WTC11 (cell line): ENCODE measurements around the gene C6orf118. TPM values are rescaled to one million over a fixed set of nuclear protein-coding genes. Genes with fewer than 3 reads are reported as not detected.

Experiments used
- ATAC-seq: fragments of 200-7000 bp; cut with Tn5 transposase; 2 replicates; pipeline ENCODE4 v1.10.0; 2021; ENCODE audit warnings: mild to moderate bottlenecking, moderate library complexity
- CTCF ChIA-PET: fragments of 300-600 bp; sonication (Branson Sonifier 250); formaldehyde crosslinking; loops from one replicate; lab custom pipeline; 2021; ENCODE audit warnings: antibody characterized with exemption; lab: Charles Lee
- POLR2A ChIA-PET: fragments of 350-600 bp; sonication (Branson Sonifier 250); formaldehyde crosslinking; loops from one replicate; lab custom pipeline; 2021; ENCODE audit warnings: antibody characterized with exemption; lab: Charles Lee
- DNase-seq: peaks from one replicate; pipeline ENCODE4 v3.0.0; 2021; ENCODE audit warnings: low spot score
- H3K27ac Mint-ChIP-seq: 2 replicates; pipeline ENCODE4 v1.8.0; 2021; ENCODE audit warnings: mixed read lengths
- H3K27me3 Mint-ChIP-seq: 2 replicates; pipeline ENCODE4 v1.8.0; 2021; ENCODE audit warnings: low read depth, mild to moderate bottlenecking, moderate library complexity, mixed read lengths
- H3K36me3 Mint-ChIP-seq: 2 replicates; pipeline ENCODE4 v1.8.0; 2021; ENCODE audit warnings: mixed read lengths
- H3K4me1 Mint-ChIP-seq: 2 replicates; pipeline ENCODE4 v1.8.0; 2022; ENCODE audit warnings: mixed read lengths
- H3K4me3 Mint-ChIP-seq: 2 replicates; pipeline ENCODE4 v1.8.0; 2021; ENCODE audit warnings: mild to moderate bottlenecking, moderate library complexity, mixed read lengths
- H3K9me3 Mint-ChIP-seq: 2 replicates; pipeline ENCODE4 v1.8.0; 2021; ENCODE audit warnings: mixed read lengths
- AFF4 ChIP-seq: sonication (generic); formaldehyde crosslinking; IDR thresholded peaks from 2 replicates; pipeline ENCODE4 v1.8.1; 2023; ENCODE audit warnings: mild to moderate bottlenecking, missing genetic modification reagents, borderline replicate concordance
- ATF3 ChIP-seq: sonication (generic); formaldehyde crosslinking; conservative IDR thresholded peaks from 2 replicates; pipeline ENCODE4 v1.8.1; 2022; ENCODE audit warnings: mild to moderate bottlenecking, missing genetic modification reagents
- CDX4 ChIP-seq: fragments of 250-450 bp; sonication (Bioruptor Pico); IDR thresholded peaks from 2 replicates; pipeline ENCODE4 v1.9.0; 2021; ENCODE audit warnings: moderate library complexity, mild to moderate bottlenecking, inconsistent platforms, borderline replicate concordance
- CREM ChIP-seq: sonication (generic); formaldehyde crosslinking; IDR thresholded peaks from 2 replicates; pipeline ENCODE4 v1.8.1; 2022; ENCODE audit warnings: mild to moderate bottlenecking, missing genetic modification reagents, moderate library complexity
- EMX1 ChIP-seq: fragments of 250-450 bp; sonication (Bioruptor Pico); IDR thresholded peaks from 2 replicates; pipeline ENCODE4 v1.8.0; 2021; ENCODE audit warnings: mild to moderate bottlenecking
- FOXJ3 ChIP-seq: sonication (generic); formaldehyde crosslinking; IDR thresholded peaks from 2 replicates; pipeline ENCODE4 v1.9.0; 2021; ENCODE audit warnings: missing genetic modification reagents, mild to moderate bottlenecking, borderline replicate concordance
- HMGXB4 ChIP-seq: sonication (generic); formaldehyde crosslinking; IDR thresholded peaks from 2 replicates; pipeline ENCODE4 v1.8.1; 2023; ENCODE audit warnings: mild to moderate bottlenecking, moderate library complexity, missing genetic modification reagents
- NR1H2 ChIP-seq: sonication (generic); formaldehyde crosslinking; IDR thresholded peaks from 2 replicates; pipeline ENCODE4 v1.9.0; 2021; ENCODE audit warnings: mild to moderate bottlenecking, moderate library complexity, missing genetic modification reagents
- NR2C2 ChIP-seq: sonication (generic); formaldehyde crosslinking; IDR thresholded peaks from 2 replicates; pipeline ENCODE4 v1.8.0; 2022; ENCODE audit warnings: mild to moderate bottlenecking, missing genetic modification reagents
- PRDM15 ChIP-seq: sonication (generic); formaldehyde crosslinking; IDR thresholded peaks from 2 replicates; pipeline ENCODE4 v1.8.0; 2022; ENCODE audit warnings: missing genetic modification reagents
- PREB ChIP-seq: sonication (generic); formaldehyde crosslinking; IDR thresholded peaks from 2 replicates; pipeline ENCODE4 v1.8.1; 2022; ENCODE audit warnings: mild to moderate bottlenecking, missing genetic modification reagents, moderate library complexity, borderline replicate concordance
- ZNF317 ChIP-seq: sonication (generic); formaldehyde crosslinking; IDR thresholded peaks from 2 replicates; pipeline ENCODE4 v1.8.1; 2023; ENCODE audit warnings: low read depth, mild to moderate bottlenecking, moderate library complexity, missing genetic modification reagents, borderline replicate concordance
- ZNF416 ChIP-seq: fragments of 250-450 bp; sonication (Bioruptor Pico); IDR thresholded peaks from 2 replicates; pipeline ENCODE4 v1.9.0; 2021; ENCODE audit warnings: mild to moderate bottlenecking, inconsistent platforms
- ZNF423 ChIP-seq: fragments of 250-450 bp; sonication (Bioruptor Pico); IDR thresholded peaks from 2 replicates; pipeline ENCODE4 v2.1.2; 2022; ENCODE audit warnings: mild to moderate bottlenecking, moderate library complexity
- total RNA-seq: library from RNA; stranded (reverse); gene quantifications from 3 replicates; pipeline ENCODE4 v1.2.3, GENCODE V29; 2021
- TF ChIP-seq, protein P1 (sequence below): sonication (generic); formaldehyde crosslinking; IDR thresholded peaks from 2 replicates; pipeline ENCODE4 v1.8.1; 2022; ENCODE audit warnings: low read depth, missing genetic modification reagents, borderline replicate concordance
- TF ChIP-seq, protein P2 (sequence below): sonication (generic); formaldehyde crosslinking; IDR thresholded peaks from 2 replicates; pipeline ENCODE4 v1.8.1; 2022; ENCODE audit warnings: missing genetic modification reagents, borderline replicate concordance
- TF ChIP-seq, protein P3 (sequence below): sonication (generic); formaldehyde crosslinking; IDR thresholded peaks from 2 replicates; pipeline ENCODE4 v1.8.0; 2023; ENCODE audit warnings: missing genetic modification reagents

The C6orf118 gene
- total RNA-seq, 1 experiment from 2014 or later = 0.22 TPM

DNA sequence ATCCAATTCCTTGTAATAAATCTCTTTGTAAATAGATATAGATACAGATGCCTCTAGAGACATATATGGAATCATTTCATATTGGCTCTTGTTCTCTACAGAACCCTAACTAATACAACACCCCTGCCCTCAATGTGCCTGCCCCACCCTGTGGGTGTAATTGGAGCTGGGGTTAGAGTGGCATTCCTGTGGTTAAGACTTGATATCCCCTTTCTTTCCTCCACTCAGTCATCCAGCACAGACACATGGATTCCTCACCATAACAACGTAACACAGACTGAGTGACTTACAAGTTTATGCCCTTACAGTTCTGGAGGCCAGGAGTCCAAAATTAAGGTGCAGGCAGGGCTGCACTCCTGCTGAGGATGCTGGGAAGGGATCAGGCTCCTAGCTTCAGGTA lies 42.8 kb downstream of the C6orf118 start (continued):
- no peak for TF ChIP-seq PRDM15 (CRISPR knock-in tag)
- TF ChIP-seq ZNF423 (CRISPR knock-in tag) = no peak
- TF ChIP-seq ZNF416 = no peak
- no peak for TF ChIP-seq CREM (CRISPR knock-in tag)
- TF ChIP-seq FOXJ3 (CRISPR knock-in tag) = no peak
- no peak for TF ChIP-seq ATF3 (CRISPR knock-in tag)

- TF ChIP-seq PREB (CRISPR knock-in tag) = no peak
- TF ChIP-seq EMX1 (CRISPR knock-in tag) = no peak
- no peak for TF ChIP-seq AFF4 (CRISPR knock-in tag)
- TF ChIP-seq, protein P1, sequence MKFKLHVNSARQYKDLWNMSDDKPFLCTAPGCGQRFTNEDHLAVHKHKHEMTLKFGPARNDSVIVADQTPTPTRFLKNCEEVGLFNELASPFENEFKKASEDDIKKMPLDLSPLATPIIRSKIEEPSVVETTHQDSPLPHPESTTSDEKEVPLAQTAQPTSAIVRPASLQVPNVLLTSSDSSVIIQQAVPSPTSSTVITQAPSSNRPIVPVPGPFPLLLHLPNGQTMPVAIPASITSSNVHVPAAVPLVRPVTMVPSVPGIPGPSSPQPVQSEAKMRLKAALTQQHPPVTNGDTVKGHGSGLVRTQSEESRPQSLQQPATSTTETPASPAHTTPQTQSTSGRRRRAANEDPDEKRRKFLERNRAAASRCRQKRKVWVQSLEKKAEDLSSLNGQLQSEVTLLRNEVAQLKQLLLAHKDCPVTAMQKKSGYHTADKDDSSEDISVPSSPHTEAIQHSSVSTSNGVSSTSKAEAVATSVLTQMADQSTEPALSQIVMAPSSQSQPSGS (CRISPR knock-in tag) = no peak
- TF ChIP-seq, protein P2, sequence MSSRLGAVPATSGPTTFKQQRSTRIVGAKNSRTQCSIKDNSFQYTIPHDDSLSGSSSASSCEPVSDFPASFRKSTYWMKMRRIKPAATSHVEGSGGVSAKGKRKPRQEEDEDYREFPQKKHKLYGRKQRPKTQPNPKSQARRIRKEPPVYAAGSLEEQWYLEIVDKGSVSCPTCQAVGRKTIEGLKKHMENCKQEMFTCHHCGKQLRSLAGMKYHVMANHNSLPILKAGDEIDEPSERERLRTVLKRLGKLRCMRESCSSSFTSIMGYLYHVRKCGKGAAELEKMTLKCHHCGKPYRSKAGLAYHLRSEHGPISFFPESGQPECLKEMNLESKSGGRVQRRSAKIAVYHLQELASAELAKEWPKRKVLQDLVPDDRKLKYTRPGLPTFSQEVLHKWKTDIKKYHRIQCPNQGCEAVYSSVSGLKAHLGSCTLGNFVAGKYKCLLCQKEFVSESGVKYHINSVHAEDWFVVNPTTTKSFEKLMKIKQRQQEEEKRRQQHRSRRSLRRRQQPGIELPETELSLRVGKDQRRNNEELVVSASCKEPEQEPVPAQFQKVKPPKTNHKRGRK = no peak
- TF ChIP-seq ZNF317 (CRISPR knock-in tag) = no peak
- no peak for TF ChIP-seq NR2C2 (CRISPR knock-in tag)
- no peak for TF ChIP-seq HMGXB4 (CRISPR knock-in tag)
- TF ChIP-seq, protein P3, sequence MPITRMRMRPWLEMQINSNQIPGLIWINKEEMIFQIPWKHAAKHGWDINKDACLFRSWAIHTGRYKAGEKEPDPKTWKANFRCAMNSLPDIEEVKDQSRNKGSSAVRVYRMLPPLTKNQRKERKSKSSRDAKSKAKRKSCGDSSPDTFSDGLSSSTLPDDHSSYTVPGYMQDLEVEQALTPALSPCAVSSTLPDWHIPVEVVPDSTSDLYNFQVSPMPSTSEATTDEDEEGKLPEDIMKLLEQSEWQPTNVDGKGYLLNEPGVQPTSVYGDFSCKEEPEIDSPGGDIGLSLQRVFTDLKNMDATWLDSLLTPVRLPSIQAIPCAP (CRISPR knock-in tag) = no peak
- TF ChIP-seq NR1H2 (CRISPR knock-in tag) = no peak
- TF ChIP-seq CDX4 = no peak
- Mint-ChIP-seq H3K9me3 (peaks cover 11% of the 10 kb centered on the region), H3K4me3 (no peak overlapping the region), H3K27me3 (no peaks in the 10 kb centered on the region; the same call in 1 of the 2 replicates), H3K36me3 (no peaks in the 10 kb centered on the region), H3K27ac (no peak overlapping the region), H3K4me1 (no peaks in the 10 kb centered on the region)
- no peak for ATAC-seq
- CTCF ChIA-PET = no interaction called here
- POLR2A ChIA-PET = no interaction called here
- no peak for DNase-seq
Measured at GRCh38 chr6:165266191-165266590, 43.2 kb downstream of the C6orf118 start.
